ENCODE data around the gene GID8.

GRCh38 chr20:62888910-62889309 lies 49.0 kb upstream of the GID8 start:
- TF ChIP-seq POLR2A (IDR thresholded peaks at IDR 0.05) (no peak), EP300 (IDR thresholded peaks at IDR 0.05) (no peak)
